Measurements from ENCODE around the gene NBPF20. TPM values are rescaled to one million over a fixed set of nuclear protein-coding genes. Genes with fewer than 3 reads are reported as not detected.

The NBPF20 gene, protein sequence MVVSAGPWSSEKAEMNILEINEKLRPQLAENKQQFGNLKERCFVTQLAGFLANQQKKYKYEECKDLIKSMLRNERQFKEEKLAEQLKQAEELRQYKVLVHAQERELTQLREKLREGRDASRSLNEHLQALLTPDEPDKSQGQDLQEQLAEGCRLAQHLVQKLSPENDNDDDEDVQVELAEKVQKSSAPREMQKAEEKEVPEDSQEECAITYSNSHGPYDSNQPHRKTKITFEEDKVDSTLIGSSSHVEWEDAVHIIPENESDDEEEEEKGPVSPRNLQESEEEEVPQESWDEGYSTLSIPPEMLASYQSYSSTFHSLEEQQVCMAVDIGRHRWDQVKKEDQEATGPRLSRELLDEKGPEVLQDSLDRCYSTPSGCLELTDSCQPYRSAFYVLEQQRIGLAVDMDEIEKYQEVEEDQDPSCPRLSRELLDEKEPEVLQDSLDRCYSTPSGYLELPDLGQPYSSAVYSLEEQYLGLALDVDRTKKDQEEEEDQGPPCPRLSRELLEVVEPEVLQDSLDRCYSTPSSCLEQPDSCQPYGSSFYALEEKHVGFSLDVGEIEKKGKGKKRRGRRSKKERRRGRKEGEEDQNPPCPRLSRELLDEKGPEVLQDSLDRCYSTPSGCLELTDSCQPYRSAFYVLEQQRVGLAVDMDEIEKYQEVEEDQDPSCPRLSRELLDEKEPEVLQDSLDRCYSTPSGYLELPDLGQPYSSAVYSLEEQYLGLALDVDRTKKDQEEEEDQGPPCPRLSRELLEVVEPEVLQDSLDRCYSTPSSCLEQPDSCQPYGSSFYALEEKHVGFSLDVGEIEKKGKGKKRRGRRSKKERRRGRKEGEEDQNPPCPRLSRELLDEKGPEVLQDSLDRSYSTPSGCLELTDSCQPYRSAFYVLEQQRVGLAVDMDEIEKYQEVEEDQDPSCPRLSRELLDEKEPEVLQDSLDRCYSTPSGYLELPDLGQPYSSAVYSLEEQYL (N-terminal part only)
- total RNA-seq: 0.97 and 2.0 TPM in 2 replicates

DNA sequence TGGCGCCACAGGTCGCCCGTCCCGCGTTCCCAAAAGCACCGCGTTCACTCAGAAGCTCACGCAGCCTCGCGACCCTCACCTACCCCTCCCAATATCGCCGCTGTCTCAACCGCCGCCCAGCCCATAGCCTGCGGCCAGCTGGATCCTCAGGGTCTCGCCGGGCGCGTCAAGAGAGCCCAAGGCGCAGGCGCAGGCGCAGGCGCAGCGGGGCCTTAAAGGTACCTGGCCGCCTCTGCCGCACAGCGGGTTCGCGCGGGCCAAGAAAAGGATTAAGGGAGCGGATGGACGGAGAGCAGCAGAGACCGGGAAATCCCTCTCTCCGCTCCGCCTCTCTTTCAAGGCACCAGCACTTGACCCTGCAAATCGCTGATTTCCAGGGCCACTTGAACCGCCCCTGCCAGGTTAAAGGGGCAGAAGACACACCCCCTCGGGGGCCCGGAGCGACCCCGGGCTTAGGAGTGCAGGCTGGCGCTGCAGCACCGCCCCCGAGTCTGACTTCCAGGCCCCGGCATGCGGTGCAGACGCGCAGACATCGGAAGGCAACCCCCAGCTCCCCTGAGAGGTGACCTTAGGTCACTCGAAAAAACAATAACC, at the start of gene NBPF20:
TSS of gene NBPF20 (minus strand) at position 168 of the 594 bp plus-strand sequence. CDS start 20,331 bp downstream, outside the sequence.

Other genes starting within 250 kb of the NBPF20 start
- gene PPIAL4D, start 183.4 kb downstream of the NBPF20 start, total RNA-seq: not detected in 2 replicates
- 8.4 and 16.2 TPM in 2 replicates for gene GPR89A, start 182.4 kb upstream of the NBPF20 start, total RNA-seq